HEK293 (cell line): ENCODE measurements around the gene TMEM62.

Source experiments
- CTCF ChIP-seq: fragments of 450-650 bp; formaldehyde crosslinking; IDR thresholded peaks from 2 replicates; pipeline ENCODE4 v1.5.1; 2016; ENCODE audit warnings: missing biosample characterization, missing genetic modification characterization
- ZBTB21 ChIP-seq: fragments of 450-650 bp; formaldehyde crosslinking; IDR thresholded peaks from 2 replicates; pipeline ENCODE4 v1.5.1; 2017; ENCODE audit warnings: missing biosample characterization, missing genetic modification characterization
- ZEB2 ChIP-seq: fragments of 450-650 bp; formaldehyde crosslinking; IDR thresholded peaks from 2 replicates; pipeline ENCODE4 v1.5.1; 2016; ENCODE audit warnings: missing biosample characterization, missing genetic modification characterization
- ZNF138 ChIP-seq: fragments of 450-650 bp; formaldehyde crosslinking; IDR thresholded peaks from 2 replicates; pipeline ENCODE4 v1.5.1; 2016; ENCODE audit warnings: missing biosample characterization, missing genetic modification characterization, borderline replicate concordance
- ZNF501 ChIP-seq: fragments of 450-650 bp; formaldehyde crosslinking; IDR thresholded peaks from 2 replicates; pipeline ENCODE4 v1.5.1; 2016; ENCODE audit warnings: missing biosample characterization, missing genetic modification characterization
- ZNF521 ChIP-seq: fragments of 450-650 bp; formaldehyde crosslinking; IDR thresholded peaks from 2 replicates; pipeline ENCODE4 v1.5.1; 2017; ENCODE audit warnings: missing biosample characterization, mild to moderate bottlenecking, missing genetic modification characterization
- ZNF654 ChIP-seq: fragments of 450-650 bp; formaldehyde crosslinking; IDR thresholded peaks from 2 replicates; pipeline ENCODE4 v1.5.1; 2016; ENCODE audit warnings: low read depth, missing biosample characterization, missing genetic modification characterization

- TF ChIP-seq ZNF521 (tag by site-specific recombination) (no peak), CTCF (tag by site-specific recombination) (no peak), ZBTB21 (tag by site-specific recombination) (no peak), ZNF501 (tag by site-specific recombination) (no peak), ZEB2 (tag by site-specific recombination) (no peak), ZNF138 (tag by site-specific recombination) (no peak), ZNF654 (no peak)
Measured at GRCh38 chr15:43126356-43126755, 7.0 kb upstream of the TMEM62 start.
